Measurements from ENCODE around the gene JAKMIP3.

The JAKMIP3 gene

GRCh38 chr10:132062641-132063390 is 2.9 kb upstream of the JAKMIP3 start (continued):
- TF ChIP-seq ZNF202 (tag by site-specific recombination; IDR thresholded peaks at IDR 0.05; ENCODE audit: borderline replicate concordance) (no peak), ZNF280C (tag by site-specific recombination; IDR thresholded peaks at IDR 0.05) (no peak), ZNF792 (tag by site-specific recombination; IDR thresholded peaks at IDR 0.05) (no peak), ZNF2 (tag by site-specific recombination; IDR thresholded peaks at IDR 0.05) (no peak), ZNF423 (tag by site-specific recombination; IDR thresholded peaks at IDR 0.05) (no peak), ZNF768 (tag by site-specific recombination; IDR thresholded peaks at IDR 0.05) (no peak)
- TF ChIP-seq, protein P1, sequence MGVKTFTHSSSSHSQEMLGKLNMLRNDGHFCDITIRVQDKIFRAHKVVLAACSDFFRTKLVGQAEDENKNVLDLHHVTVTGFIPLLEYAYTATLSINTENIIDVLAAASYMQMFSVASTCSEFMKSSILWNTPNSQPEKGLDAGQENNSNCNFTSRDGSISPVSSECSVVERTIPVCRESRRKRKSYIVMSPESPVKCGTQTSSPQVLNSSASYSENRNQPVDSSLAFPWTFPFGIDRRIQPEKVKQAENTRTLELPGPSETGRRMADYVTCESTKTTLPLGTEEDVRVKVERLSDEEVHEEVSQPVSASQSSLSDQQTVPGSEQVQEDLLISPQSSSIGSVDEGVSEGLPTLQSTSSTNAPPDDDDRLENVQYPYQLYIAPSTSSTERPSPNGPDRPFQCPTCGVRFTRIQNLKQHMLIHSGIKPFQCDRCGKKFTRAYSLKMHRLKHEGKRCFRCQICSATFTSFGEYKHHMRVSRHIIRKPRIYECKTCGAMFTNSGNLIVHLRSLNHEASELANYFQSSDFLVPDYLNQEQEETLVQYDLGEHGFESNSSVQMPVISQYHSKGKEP (tag by site-specific recombination; IDR thresholded peaks at IDR 0.05): no peak

DNA sequence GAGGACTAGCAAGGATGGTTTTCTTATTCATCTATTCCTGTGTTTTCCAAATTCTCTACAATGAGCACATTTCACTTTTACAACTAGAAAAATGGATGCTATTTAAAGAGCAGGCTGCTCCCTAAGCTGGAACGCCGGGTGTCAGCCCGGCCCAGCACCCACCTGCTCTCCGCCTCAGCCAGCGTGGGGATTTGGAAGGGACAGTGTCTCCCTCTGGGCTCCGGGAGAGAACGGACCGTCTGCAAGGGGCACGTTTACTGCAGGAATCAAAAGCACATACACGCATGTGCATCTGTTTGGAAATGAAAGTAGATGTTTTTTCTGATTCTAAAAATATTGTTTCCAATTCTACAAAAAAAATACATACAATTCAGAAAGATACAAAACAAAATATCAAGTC is 2.3 kb upstream of the JAKMIP3 start:
- no peak overlapping the region for H3K4me3 ChIP-seq (ENCODE audit: low read depth, low read length)
- TF ChIP-seq OSR2 (tag by site-specific recombination; IDR thresholded peaks at IDR 0.05) (no peak), ZNF121 (tag by site-specific recombination; IDR thresholded peaks at IDR 0.05) (no peak), IKZF3 (tag by site-specific recombination; IDR thresholded peaks at IDR 0.05) (no peak), ZNF510 (tag by site-specific recombination; IDR thresholded peaks at IDR 0.05; ENCODE audit: insufficient replicate concordance) (no peak), HIC1 (tag by site-specific recombination; IDR thresholded peaks at IDR 0.05) (no peak), ZNF214 (tag by site-specific recombination; IDR thresholded peaks at IDR 0.05; ENCODE audit: borderline replicate concordance) (no peak), ZNF221 (tag by site-specific recombination; IDR thresholded peaks at IDR 0.05; ENCODE audit: borderline replicate concordance) (no peak), ZBTB7A (tag by site-specific recombination; IDR thresholded peaks at IDR 0.05; ENCODE audit: low read depth) (no peak), ZNF280D (tag by site-specific recombination; IDR thresholded peaks at IDR 0.05) (no peak), ZNF747 (tag by site-specific recombination; IDR thresholded peaks at IDR 0.05) (no peak), RBAK (tag by site-specific recombination; IDR thresholded peaks at IDR 0.05) (no peak), ZNF654 (tag by site-specific recombination; IDR thresholded peaks at IDR 0.05; ENCODE audit: low read depth) (no peak), BCL11A (tag by site-specific recombination; IDR thresholded peaks at IDR 0.05; ENCODE audit: low read depth) (no peak), ZFHX2 (tag by site-specific recombination; conservative IDR thresholded peaks at IDR 0.05) (no peak), ZNF555 (tag by site-specific recombination; conservative IDR thresholded peaks at IDR 0.05) (no peak), ZNF658 (tag by site-specific recombination; IDR thresholded peaks at IDR 0.05) (no peak), ZNF140 (tag by site-specific recombination; IDR thresholded peaks at IDR 0.05) (no peak), ZIC2 (tag by site-specific recombination; IDR thresholded peaks at IDR 0.05) (no peak)
- no peaks in the 10 kb centered on the region for H3K9me3 ChIP-seq (ENCODE audit: control insufficient read depth, insufficient read depth, low read depth, low read length)
- no peaks in the 10 kb centered on the region for H3K36me3 ChIP-seq (ENCODE audit: control insufficient read depth in 2 of 2, insufficient read depth in 1 of 2, low read length in 2 of 2)
- no peaks in the 10 kb centered on the region for H3K4me1 ChIP-seq (ENCODE audit: control insufficient read depth, insufficient read depth, low read length)
- CTCF ChIA-PET: interaction anchor here (0.8 kb wide), 1 partner anchor 79 kb away, joined by 3 read pairs; no protein-coding TSS in a partner anchor
- POLR2A ChIA-PET: no interaction called here
- no peak overlapping the region for H3K27ac ChIP-seq (ENCODE audit: extremely low read depth, low read depth, low read length)

All from HEK293 (cell line).